Activated T-cell treated with anti-CD3 and anti-CD28 coated beads, Interleukin-2, amount 50 U/mL, for 72 hours (primary cell): ENCODE measurements around the gene PMS1. TPM values are rescaled to one million over a fixed set of nuclear protein-coding genes. Genes with fewer than 3 reads are reported as not detected.

ENCODE experiments used
- ATAC-seq, 2 donors: fragments of 150-1000 bp; cut with Tn5 transposase; replicated peaks in 1 of 2; 2 replicates each; pipeline ENCODE4 v1.10.0; 2021; ENCODE audit warnings: moderate library complexity in 2 of 2, mild to moderate bottlenecking in 1 of 2
- DNase-seq, 2 donors: peaks; one replicate each; pipeline ENCODE4 v3.0.0; 2021 to 2022; ENCODE audit warnings: mixed read lengths in 1 of 2
- H3K27ac Mint-ChIP-seq: one replicate; pipeline ENCODE4 v1.8.0; 2022; ENCODE audit warnings: mild to moderate bottlenecking, moderate library complexity, mixed read lengths
- H3K27me3 Mint-ChIP-seq: one replicate; pipeline ENCODE4 v1.8.0; 2022; ENCODE audit warnings: low read depth, mixed read lengths
- H3K36me3 Mint-ChIP-seq, 2 donors: one replicate each; pipeline ENCODE4 v1.8.0; 2022; ENCODE audit warnings: mixed read lengths in 2 of 2, mild to moderate bottlenecking in 1 of 2; ENCODE audit not compliant: insufficient read depth in 2 of 2
- H3K4me1 Mint-ChIP-seq: one replicate; pipeline ENCODE4 v1.8.0; 2022; ENCODE audit warnings: low read depth, mixed read lengths
- H3K4me3 Mint-ChIP-seq, 2 donors: one replicate each; pipeline ENCODE4 v1.8.0; 2022; ENCODE audit warnings: mild to moderate bottlenecking in 2 of 2, mixed read lengths in 2 of 2, moderate library complexity in 2 of 2
- H3K9me3 Mint-ChIP-seq, 2 donors: one replicate each; pipeline ENCODE4 v1.8.0; 2022; ENCODE audit warnings: mixed read lengths in 2 of 2
- total RNA-seq, 2 donors: library from RNA; stranded (reverse); gene quantifications; one replicate each; pipeline ENCODE4 v1.2.3, GENCODE V29; 2022

Gene PMS1
- total RNA-seq, 2 donors from 2014 or later = 37.9 to 52.7 TPM

GRCh38 chr2:189854940-189855339 lies 70.7 kb downstream of the PMS1 start:
- Mint-ChIP-seq H3K27me3 (no peaks in the 10 kb centered on the region), H3K36me3 (peaks cover 0 to 19% of the 10 kb centered on the region in 2 donors), H3K9me3 (no peaks in the 10 kb centered on the region), H3K4me1 (no peaks in the 10 kb centered on the region), H3K27ac (no peak overlapping the region), H3K4me3 (no peak overlapping the region)
- DNase-seq (no peak), ATAC-seq (no peak)

- Mint-ChIP-seq H3K4me3 (no peak overlapping the region), H3K9me3 (no peaks in the 10 kb centered on the region), H3K36me3 (peaks cover 0 to 28% of the 10 kb centered on the region in 2 donors), H3K27me3 (no peaks in the 10 kb centered on the region), H3K4me1 (no peaks in the 10 kb centered on the region), H3K27ac (no peak overlapping the region)
- ATAC-seq (no peak), DNase-seq (no peak)
These were observed 74.0 kb downstream of the PMS1 start for GRCh38 chr2:189858291-189858690.

- no peaks in the 10 kb centered on the region for H3K4me1 Mint-ChIP-seq
- no peak overlapping the region for H3K4me3 Mint-ChIP-seq
- no peaks in the 10 kb centered on the region for H3K9me3 Mint-ChIP-seq
- DNase-seq = no peak
- no peak overlapping the region for H3K27ac Mint-ChIP-seq
- peaks cover 0 to 25% of the 10 kb centered on the region in 2 donors for H3K36me3 Mint-ChIP-seq
- H3K27me3 Mint-ChIP-seq = no peaks in the 10 kb centered on the region
- no peak for ATAC-seq
These were observed 75.9 kb downstream of the PMS1 start for GRCh38 chr2:189860161-189860560.

- no peak for ATAC-seq
- H3K36me3 Mint-ChIP-seq = peaks cover 0 to 16% of the 10 kb centered on the region in 2 donors
These were observed 78.5 kb downstream of the PMS1 start for GRCh38 chr2:189862751-189863150.

GRCh38 chr2:189865826-189866225 lies 81.6 kb downstream of the PMS1 start:
- DNase-seq (no peak), ATAC-seq (no peak)
- Mint-ChIP-seq H3K9me3 (no peaks in the 10 kb centered on the region), H3K36me3 (peaks cover 0 to 13% of the 10 kb centered on the region in 2 donors), H3K27me3 (no peaks in the 10 kb centered on the region), H3K27ac (no peak overlapping the region), H3K4me3 (no peak overlapping the region), H3K4me1 (no peaks in the 10 kb centered on the region)

More at GRCh38 chr2:189862751-189863150, 78.5 kb downstream of the PMS1 start:
- no peak overlapping the region for H3K4me3 Mint-ChIP-seq
- no peaks in the 10 kb centered on the region for H3K27me3 Mint-ChIP-seq
- DNase-seq = no peak
- H3K27ac Mint-ChIP-seq = peak overlapping the region; percentile 51
- no peaks in the 10 kb centered on the region for H3K9me3 Mint-ChIP-seq
- no peaks in the 10 kb centered on the region for H3K4me1 Mint-ChIP-seq

GRCh38 chr2:189866296-189866695 lies 82.0 kb downstream of the PMS1 start:
- H3K27me3 Mint-ChIP-seq = no peaks in the 10 kb centered on the region
- no peak for ATAC-seq
- DNase-seq = no peak
- no peak overlapping the region for H3K4me3 Mint-ChIP-seq
- peaks cover 0 to 13% of the 10 kb centered on the region in 2 donors for H3K36me3 Mint-ChIP-seq
- H3K4me1 Mint-ChIP-seq = no peaks in the 10 kb centered on the region
- no peaks in the 10 kb centered on the region for H3K9me3 Mint-ChIP-seq
- H3K27ac Mint-ChIP-seq = no peak overlapping the region

GRCh38 chr2:189868896-189869295 lies 84.6 kb downstream of the PMS1 start:
- H3K27ac Mint-ChIP-seq = no peak overlapping the region
- H3K27me3 Mint-ChIP-seq = no peaks in the 10 kb centered on the region
- peaks cover 0 to 8% of the 10 kb centered on the region in 2 donors for H3K36me3 Mint-ChIP-seq
- ATAC-seq = no peak
- no peaks in the 10 kb centered on the region for H3K9me3 Mint-ChIP-seq
- no peaks in the 10 kb centered on the region for H3K4me1 Mint-ChIP-seq
- H3K4me3 Mint-ChIP-seq = no peak overlapping the region
- no peak for DNase-seq

GRCh38 chr2:189870381-189871085 lies 86.3 kb downstream of the PMS1 start:
- Mint-ChIP-seq H3K36me3 (peaks cover 4 to 19% of the 10 kb centered on the region in 2 donors), H3K27me3 (no peaks in the 10 kb centered on the region), H3K27ac (no peak overlapping the region)

GRCh38 chr2:189873696-189874095 lies 89.4 kb downstream of the PMS1 start:
- Mint-ChIP-seq H3K36me3 (peaks cover 9 to 31% of the 10 kb centered on the region in 2 donors), H3K27me3 (no peaks in the 10 kb centered on the region), H3K4me1 (peaks cover 15% of the 10 kb centered on the region), H3K9me3 (peaks cover 1 to 2% of the 10 kb centered on the region in 2 donors), H3K4me3 (no peak overlapping the region), H3K27ac (no peak overlapping the region)
- DNase-seq = no peak
- ATAC-seq = no peak

More at GRCh38 chr2:189870381-189871085, 86.3 kb downstream of the PMS1 start:
- Mint-ChIP-seq H3K4me1 (peaks cover 15% of the 10 kb centered on the region), H3K4me3 (no peak overlapping the region), H3K9me3 (peaks cover 1 to 2% of the 10 kb centered on the region in 2 donors)
- DNase-seq = no peak
- no peak for ATAC-seq

GRCh38 chr2:189874586-189875320 lies 90.5 kb downstream of the PMS1 start:
- Mint-ChIP-seq H3K27me3 (no peaks in the 10 kb centered on the region), H3K27ac (peak overlapping the region; percentile 68), H3K36me3 (peaks cover 9 to 31% of the 10 kb centered on the region in 2 donors), H3K4me1 (peaks cover 15% of the 10 kb centered on the region), H3K4me3 (no peak overlapping the region), H3K9me3 (peaks cover 1 to 2% of the 10 kb centered on the region in 2 donors)
- ATAC-seq (peak in 1 of 2 donors; percentile 28), DNase-seq (no peak)

- DNase-seq (no peak), ATAC-seq (no peak)
- peaks cover 15% of the 10 kb centered on the region for H3K4me1 Mint-ChIP-seq
- peaks cover 1 to 2% of the 10 kb centered on the region in 2 donors for H3K9me3 Mint-ChIP-seq
- no peaks in the 10 kb centered on the region for H3K27me3 Mint-ChIP-seq
- H3K4me3 Mint-ChIP-seq = no peak overlapping the region
- peaks cover 9 to 31% of the 10 kb centered on the region in 2 donors for H3K36me3 Mint-ChIP-seq
- peak overlapping the region; percentile 66 for H3K27ac Mint-ChIP-seq
These were observed 92.0 kb downstream of the PMS1 start for GRCh38 chr2:189876271-189876670.

GRCh38 chr2:189879716-189880081 lies 95.4 kb downstream of the PMS1 start:
- Mint-ChIP-seq H3K4me3 (no peak overlapping the region), H3K36me3 (peaks cover 9 to 19% of the 10 kb centered on the region in 2 donors), H3K9me3 (peaks cover 1 to 2% of the 10 kb centered on the region in 2 donors), H3K27me3 (no peaks in the 10 kb centered on the region), H3K4me1 (peaks cover 7% of the 10 kb centered on the region), H3K27ac (no peak overlapping the region)
- no peak for ATAC-seq
- no peak for DNase-seq

GRCh38 chr2:189880429-189880828 lies 96.2 kb downstream of the PMS1 start:
- no peak overlapping the region for H3K4me3 Mint-ChIP-seq
- DNase-seq (no peak), ATAC-seq (no peak)
- no peaks in the 10 kb centered on the region for H3K9me3 Mint-ChIP-seq
- H3K4me1 Mint-ChIP-seq = no peaks in the 10 kb centered on the region
- H3K27me3 Mint-ChIP-seq = no peaks in the 10 kb centered on the region
- H3K36me3 Mint-ChIP-seq = peaks cover 5 to 12% of the 10 kb centered on the region in 2 donors
- no peak overlapping the region for H3K27ac Mint-ChIP-seq
